Body of pancreas (tissue), 4 donors: ENCODE results near the gene RIOK1. TPM values are rescaled to one million over a fixed set of nuclear protein-coding genes. Genes with fewer than 3 reads are reported as not detected.
"Not testable (repeated sequence)": the region's sequence is repeated elsewhere in the genome, so short reads cannot be mapped to it uniquely, and the experiment has no call there.

Experiments
- ATAC-seq: fragments of 150-250 bp; one replicate; pipeline ENCODE4 v1.9.1; 2016
- DNase-seq, 4 donors: peaks; one replicate each; pipeline ENCODE4 v3.0.0-alpha.2; 2019
- H3K27ac ChIP-seq, 4 donors: fragments of 200-600 bp; sonication (generic); 1 replicate in 3 of 4; 2 replicates in 1 of 4; pipeline versions ENCODE4 v1.5.1 to v1.6.1; 2016 to 2019; ENCODE audit warnings: mild to moderate bottlenecking in 1 of 4, mixed read lengths in 1 of 4, moderate library complexity in 1 of 4
- H3K27me3 ChIP-seq, 2 donors: fragments of 200-600 bp; sonication (generic); one replicate each; pipeline ENCODE4 v1.6.0; 2016; ENCODE audit warnings: mild to moderate bottlenecking in 1 of 2
- H3K36me3 ChIP-seq, 2 donors: fragments of 200-600 bp; sonication (generic); replicated peaks in 1 of 2; 2 replicates each; pipeline ENCODE4 v1.5.1; 2016; ENCODE audit warnings: low read depth in 2 of 2; ENCODE audit not compliant: insufficient read depth in 1 of 2
- H3K4me1 ChIP-seq: fragments of 200-600 bp; sonication (generic); one replicate; pipeline ENCODE4 v1.6.0; 2016
- H3K4me3 ChIP-seq, 2 donors: fragments of 200-600 bp; sonication (generic); 1 replicate in 1 of 2; 2 replicates in 1 of 2; pipeline ENCODE4 v1.5.1; 2016 to 2019
- H3K9me3 ChIP-seq, 3 donors: fragments of 200-600 bp; sonication (generic); 1 replicate in 2 of 3; 2 replicates in 1 of 3; pipeline ENCODE4 v1.5.1; 2016
- CTCF ChIP-seq, 7 experiments: fragments of 450-650 bp in 4 of 7; fragments of 200-600 bp in 3 of 7; sonication (generic) in 3 of 7; IDR thresholded peaks; one replicate each; pipeline ENCODE4 v1.5.1; 2016 to 2019; ENCODE audit warnings: antibody characterized with exemption in 7 of 7
- POLR2A ChIP-seq, 3 donors: fragments of 450-650 bp; IDR thresholded peaks; one replicate each; pipeline ENCODE4 v1.6.1; 2016; ENCODE audit warnings: antibody characterized with exemption in 3 of 3, mild to moderate bottlenecking in 2 of 3
- WGBS, 2 donors: methylation state at CpG; one replicate each; pipeline ENCODE4 v1.1.5; 2017; 5-methylcytosine and 5-hydroxymethylcytosine counted together
- intact Hi-C: fragments of 100-400 bp; cut with DNase I; formaldehyde crosslinking; loops from one replicate; pipeline ENCODE4 v1.15.1; 2023
- total RNA-seq, 2 donors: library from RNA; depleted of rRNA; stranded (reverse); fragments of >200 nt; gene quantifications; one replicate each; pipeline ENCODE4 v1.1.0, GENCODE V29; 2016

Gene RIOK1
- 10 to 100 TPM in 1 of 2 donors, 1 to 10 TPM in 1; 7.9 to 19.2 TPM for total RNA-seq

DNA sequence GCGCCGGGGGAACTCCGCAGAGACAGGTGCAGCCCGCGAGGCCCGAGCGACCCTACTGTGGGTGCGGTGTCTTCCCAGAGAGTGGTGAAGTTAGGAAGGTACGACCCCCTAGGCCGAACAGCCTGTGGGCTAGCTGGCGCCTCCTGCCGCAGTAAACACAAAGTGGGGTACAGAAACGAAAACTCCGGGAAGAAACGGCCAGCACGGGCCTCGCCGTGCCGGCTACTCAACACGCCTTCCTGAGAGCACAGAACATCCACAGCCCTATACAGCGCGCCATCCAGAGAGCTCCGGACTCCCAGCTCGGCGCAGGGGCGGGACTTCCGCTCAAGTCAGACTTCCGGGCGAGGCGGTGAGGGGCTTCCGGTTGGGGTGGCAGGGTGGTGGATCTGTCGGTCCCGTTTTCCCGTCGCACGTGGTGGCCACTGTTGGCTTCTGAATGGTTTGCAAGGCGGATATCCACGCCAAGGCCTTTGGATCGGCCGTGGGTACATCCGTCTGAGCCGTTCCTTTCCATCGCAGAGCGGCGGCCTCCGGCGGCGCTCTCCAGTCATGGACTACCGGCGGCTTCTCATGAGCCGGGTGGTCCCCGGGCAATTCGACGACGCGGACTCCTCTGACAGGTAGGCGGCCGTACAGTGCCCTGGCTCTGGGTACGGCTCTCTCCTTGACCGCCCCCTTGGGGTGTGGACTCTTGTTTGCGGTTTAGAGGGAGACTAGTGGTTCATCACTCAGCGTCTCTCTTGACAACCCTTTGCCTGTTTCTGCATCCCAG is at the start of gene RIOK1, which contains the start of gene CAGE1:
Gene RIOK1, plus strand, starts transcription at position 358 of the 775 bp plus-strand sequence. Its CDS starts 195 bp downstream, at position 553.
Gene CAGE1, minus strand, starts transcription at position 292 of the 775 bp plus-strand sequence. CDS start 2,569 bp downstream, outside the sequence.
- TF ChIP-seq POLR2A (IDR thresholded peaks at IDR 0.05) (peak; percentile 72 to 95 (median 95)), CTCF (IDR thresholded peaks at IDR 0.05) (peak in 3 of 7 experiments; percentile 28 to 36 (median 32))
- H3K36me3 ChIP-seq: peaks cover 0 to 5% of the 10 kb centered on the region in 2 donors
- peak; percentile 94 to 97 (median 95) for DNase-seq
- intact Hi-C loops: no loop called here
- peak; percentile 98 for ATAC-seq
- peak within 1 kb of the TSS; percentile 76 to 96 (median 88) for H3K27ac ChIP-seq
- 0% methylated on average over 61 of the region's 62 CpGs; no CpG with 5 or more reads in 1 of the 2 donors for WGBS, 2 donors
- peaks cover 25% of the 10 kb centered on the region for H3K4me1 ChIP-seq
- H3K4me3 ChIP-seq: peak within 1 kb of the TSS; percentile 71 to 73
- no peaks in the 10 kb centered on the region for H3K9me3 ChIP-seq
- H3K27me3 ChIP-seq: no peaks in the 10 kb centered on the region

- intact Hi-C loops: no loop called here
- Histone ChIP-seq H3K27me3 (no peaks in the 10 kb centered on the region), H3K9me3 (no peaks in the 10 kb centered on the region), H3K4me3 (no peak overlapping the region), H3K27ac (no peak overlapping the region), H3K4me1 (no peaks in the 10 kb centered on the region), H3K36me3 (no peaks in the 10 kb centered on the region)
- DNase-seq: no peak
- no peak for ATAC-seq
- no peak for TF ChIP-seq POLR2A (IDR thresholded peaks at IDR 0.05)
- TF ChIP-seq CTCF (IDR thresholded peaks at IDR 0.05): no peak
- WGBS, 2 donors: 85 to 90% methylated on average over 3 of the region's 3 CpGs
These were observed 48.3 kb upstream of the RIOK1 start for GRCh38 chr6:7341271-7341670.

DNA sequence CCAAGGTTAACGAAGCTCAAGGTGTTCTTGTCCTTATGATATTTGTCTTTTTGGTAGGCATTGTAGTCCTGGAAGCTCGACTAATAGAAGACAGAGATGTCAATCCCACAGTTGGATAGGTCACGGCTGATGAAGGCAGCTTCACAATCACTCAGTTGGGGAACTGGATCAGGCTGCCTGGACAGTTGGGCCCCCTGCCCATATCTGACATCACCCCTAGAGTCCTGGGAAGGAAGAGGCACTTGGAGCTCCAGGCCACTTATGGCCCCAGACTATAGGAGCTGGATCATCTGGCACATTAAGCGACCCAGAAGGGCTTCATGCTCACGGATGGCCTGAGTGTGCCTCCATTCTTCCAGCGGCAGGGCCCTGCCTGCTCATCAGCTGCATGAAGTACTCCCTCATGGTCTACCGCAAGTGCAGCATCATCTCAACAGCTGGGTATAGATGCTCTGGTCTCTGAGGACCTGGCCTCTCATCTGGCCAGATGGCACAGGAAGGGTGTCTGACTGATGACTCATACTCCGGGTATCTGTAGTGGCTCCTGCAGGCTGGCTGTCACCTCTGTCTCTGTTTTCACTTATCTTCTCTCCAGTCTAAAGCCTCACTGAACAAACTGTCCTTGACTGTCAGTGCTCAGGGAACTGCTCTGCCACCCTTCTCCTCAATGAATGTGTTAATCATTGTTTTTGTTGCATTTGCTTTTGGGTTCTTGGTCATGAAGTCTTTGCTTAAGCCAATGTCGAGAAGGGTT is 47.4 kb upstream of the RIOK1 start:
- ATAC-seq (no peak), DNase-seq (no peak)
- intact Hi-C loops: no loop called here
- no peaks in the 10 kb centered on the region for H3K4me1 ChIP-seq
- H3K36me3 ChIP-seq: no peaks in the 10 kb centered on the region
- no peaks in the 10 kb centered on the region for H3K27me3 ChIP-seq
- no peak for TF ChIP-seq POLR2A (IDR thresholded peaks at IDR 0.05)
- no peak for TF ChIP-seq CTCF (IDR thresholded peaks at IDR 0.05)
- H3K27ac ChIP-seq: no peak overlapping the region
- H3K4me3 ChIP-seq: no peak overlapping the region
- no peaks in the 10 kb centered on the region for H3K9me3 ChIP-seq
- 72 to 73% methylated on average over 8 to 9 of the region's 9 CpGs for WGBS, 2 donors

DNA sequence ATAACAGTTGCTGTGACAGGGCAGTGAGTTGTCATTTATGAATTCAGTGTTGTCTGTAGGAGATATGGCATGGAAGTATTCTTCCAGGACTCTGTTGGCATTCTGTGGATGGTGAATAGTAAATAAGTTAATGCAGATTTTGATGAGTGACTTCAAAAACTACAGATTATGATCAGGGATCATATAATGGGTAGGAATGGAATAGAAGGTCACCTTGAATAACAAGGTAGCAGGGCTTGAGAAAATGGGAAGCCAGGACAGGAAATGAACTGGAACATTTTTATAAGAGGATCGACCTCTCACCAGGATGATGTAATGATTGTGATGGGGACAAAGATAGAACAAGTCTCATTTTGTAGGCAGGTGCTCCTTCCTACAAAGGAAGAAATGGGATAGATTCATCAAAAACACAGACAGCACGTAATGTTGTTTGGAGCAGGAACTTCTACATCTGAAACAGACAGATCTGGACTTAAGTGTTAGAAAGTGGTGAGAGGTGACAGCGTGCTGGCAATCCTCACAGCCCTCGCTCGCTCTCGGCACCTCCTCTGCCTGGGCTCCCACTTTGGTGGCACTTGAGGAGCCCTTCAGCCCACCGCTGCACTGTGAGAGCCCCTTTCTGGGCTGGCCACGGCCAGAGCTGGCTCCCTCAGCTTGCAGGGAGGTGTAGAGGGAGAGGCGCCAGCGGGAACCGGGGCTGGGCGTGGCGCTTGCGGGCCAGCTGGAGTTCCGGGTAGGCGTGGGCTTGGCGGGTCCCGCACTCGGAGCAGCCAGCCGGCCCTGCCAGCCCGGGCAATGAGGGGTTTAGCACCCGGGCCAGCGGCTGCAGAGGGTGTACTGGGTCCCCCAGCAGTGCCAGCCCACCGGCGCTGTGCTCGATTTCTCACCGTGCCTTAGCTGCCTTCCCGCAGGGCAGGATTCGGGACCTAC is 45.8 kb upstream of the RIOK1 start:
- Histone ChIP-seq H3K27me3 (no peaks in the 10 kb centered on the region), H3K4me1 (no peaks in the 10 kb centered on the region), H3K27ac (no peak overlapping the region), H3K4me3 (no peak overlapping the region), H3K36me3 (no peaks in the 10 kb centered on the region), H3K9me3 (no peaks in the 10 kb centered on the region)
- ATAC-seq (no peak), DNase-seq (peak in 1 of 4 donors; percentile 18)
- no peak for TF ChIP-seq POLR2A (IDR thresholded peaks at IDR 0.05)
- no peak for TF ChIP-seq CTCF (IDR thresholded peaks at IDR 0.05)
- WGBS, 2 donors: 88 to 91% methylated on average over 8 to 24 of the region's 29 CpGs
- intact Hi-C loops: no loop called here

- intact Hi-C loops: not testable (repeated sequence)
These were observed 44.7 kb upstream of the RIOK1 start for GRCh38 chr6:7344773-7345450.

DNA sequence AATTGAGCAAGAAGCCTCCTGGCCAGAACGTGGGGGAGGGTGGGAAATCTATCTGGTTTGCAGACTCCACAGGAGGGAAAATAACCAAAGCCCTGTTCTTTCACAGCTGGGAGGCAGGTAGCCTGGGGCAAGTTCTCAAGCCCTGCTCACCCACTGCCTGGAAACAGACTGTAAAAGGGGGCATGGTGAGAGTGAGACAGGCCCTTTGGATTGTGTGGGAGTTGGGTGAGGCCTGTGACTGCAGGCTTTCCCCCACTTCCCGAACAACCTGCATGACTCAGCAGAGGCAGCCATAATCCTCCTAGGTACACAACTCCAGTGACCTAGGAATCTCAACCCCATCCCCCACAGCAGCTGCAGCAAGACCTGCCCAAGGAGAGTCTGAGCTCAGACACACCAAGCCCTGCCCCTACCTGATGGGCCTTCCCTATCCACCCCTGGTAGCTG is 42.0 kb upstream of the RIOK1 start:
- H3K27ac ChIP-seq, intact Hi-C loops, DNase-seq, H3K27me3 ChIP-seq, ATAC-seq, H3K4me3 ChIP-seq, H3K9me3 ChIP-seq, H3K36me3 ChIP-seq, H3K4me1 ChIP-seq: not testable (repeated sequence)
- 46 to 60% methylated on average over 2 of the region's 2 CpGs for WGBS, 2 donors

More at GRCh38 chr6:7344773-7345450, 44.7 kb upstream of the RIOK1 start:
- not testable (repeated sequence) for H3K36me3 ChIP-seq, H3K27me3 ChIP-seq, ATAC-seq, H3K9me3 ChIP-seq, DNase-seq, H3K4me1 ChIP-seq, H3K4me3 ChIP-seq, H3K27ac ChIP-seq
- 87 to 89% methylated on average over 10 of the region's 10 CpGs for WGBS, 2 donors
